ENCODE measurements around the gene RAPGEF1. TPM values are rescaled to one million over a fixed set of nuclear protein-coding genes. Genes with fewer than 3 reads are reported as not detected.
A peak's percentile ranks its signal among the peaks of the same experiment; 100 is the strongest.

The RAPGEF1 gene
- total RNA-seq, 2 experiments from 2014 or later: 118 to 243 TPM

GRCh38 chr9:131728961-131729360, 10.9 kb downstream of the RAPGEF1 start:
- H3K79me2 ChIP-seq (ENCODE audit: insufficient read depth, low read depth, low read length): peaks cover 84% of the 10 kb centered on the region
- peaks cover 97% of the 10 kb centered on the region for H3K4me1 ChIP-seq (ENCODE audit: insufficient read depth, low read length, poor library complexity, severe bottlenecking)
- no peaks in the 10 kb centered on the region for H4K20me1 ChIP-seq (ENCODE audit: insufficient read depth, low read length)
- peak overlapping the region; percentile 62 for H3K4me3 ChIP-seq (ENCODE audit: low read depth, low read length, poor library complexity, severe bottlenecking)
- no peak overlapping the region for H2AFZ ChIP-seq (ENCODE audit: low read length)
- no TSS peak for BruUV-seq (replicated peaks)
- intact Hi-C loops (cut with micrococcal nuclease; ENCODE audit: unreplicated experiment): loop anchor here (1.0 to 2.0 kb wide), 2 partner anchors 53 to 72 kb away; no protein-coding TSS in a partner anchor
- peak overlapping the region; percentile 100 for H3K27ac ChIP-seq (ENCODE audit: low read depth, low read length, poor library complexity, severe bottlenecking)
- POLR2A ChIA-PET: interaction anchor here (1.0 to 16.0 kb wide), 8 partner anchors 8 to 64 kb away, joined by 3 to 347 read pairs (median 11); partner anchors contain the start of gene RAPGEF1
- H3K9me2 ChIP-seq (ENCODE audit: insufficient read depth, low read length): no peaks in the 10 kb centered on the region
- CTCF ChIA-PET (ENCODE audit: unreplicated experiment): interaction anchor here (0.5 to 0.6 kb wide), 3 partner anchors 14 to 652 kb away, joined by 3 to 7 read pairs (median 3); no protein-coding TSS in a partner anchor
- no peak for TF ChIP-seq EZH2phosphoT487 (IDR thresholded peaks at IDR 0.05; ENCODE audit: borderline replicate concordance, low read depth, low read length)
- no peak for TF ChIP-seq CTCF (conservative IDR thresholded peaks at IDR 0.05; ENCODE audit: low read length)
- peak overlapping the region; percentile 93 for H3K4me2 ChIP-seq (ENCODE audit: low read length)
- H3K9me3 ChIP-seq (ENCODE audit: low read length): no peaks in the 10 kb centered on the region; the same call in 1 of the 2 replicates
- peaks cover 37% of the 10 kb centered on the region for H3K36me3 ChIP-seq (ENCODE audit: insufficient read depth, low read length)
- peak; percentile 90 for DNase-seq (ENCODE audit: low spot score)

- Histone ChIP-seq H2AFZ (ENCODE audit: low read length) (no peak overlapping the region), H3K4me2 (ENCODE audit: low read length) (peak overlapping the region; percentile 93), H4K20me1 (ENCODE audit: insufficient read depth, low read length) (no peaks in the 10 kb centered on the region), H3K27ac (ENCODE audit: low read depth, low read length, poor library complexity, severe bottlenecking) (peak overlapping the region; percentile 100), H3K4me1 (ENCODE audit: insufficient read depth, low read length, poor library complexity, severe bottlenecking) (peaks cover 97% of the 10 kb centered on the region), H3K9me3 (ENCODE audit: low read length) (no peaks in the 10 kb centered on the region; the same call in 1 of the 2 replicates), H3K36me3 (ENCODE audit: insufficient read depth, low read length) (peaks cover 37% of the 10 kb centered on the region), H3K79me2 (ENCODE audit: insufficient read depth, low read depth, low read length) (peaks cover 84% of the 10 kb centered on the region), H3K9me2 (ENCODE audit: insufficient read depth, low read length) (no peaks in the 10 kb centered on the region), H3K4me3 (ENCODE audit: low read depth, low read length, poor library complexity, severe bottlenecking) (peak overlapping the region; percentile 62)
- TF ChIP-seq EZH2phosphoT487 (IDR thresholded peaks at IDR 0.05; ENCODE audit: borderline replicate concordance, low read depth, low read length) (no peak), CTCF (conservative IDR thresholded peaks at IDR 0.05; ENCODE audit: low read length) (no peak)
- intact Hi-C loops (cut with micrococcal nuclease; ENCODE audit: unreplicated experiment): loop anchor here (2.0 kb wide), 1 partner anchor 72 kb away; no protein-coding TSS in a partner anchor
- BruUV-seq (replicated peaks): TSS peak; percentile 28
- CTCF ChIA-PET (ENCODE audit: unreplicated experiment): interaction anchor here (0.5 to 2.5 kb wide), 5 partner anchors 9 to 653 kb away, joined by 3 to 11 read pairs (median 3); no protein-coding TSS in a partner anchor
- no peak for DNase-seq (ENCODE audit: low spot score)
- POLR2A ChIA-PET: interaction anchor here (1.0 to 16.0 kb wide), 8 partner anchors 9 to 63 kb away, joined by 3 to 347 read pairs (median 11); partner anchors contain the start of gene RAPGEF1
Measured at GRCh38 chr9:131728546-131728910, 11.3 kb downstream of the RAPGEF1 start.
